ENCODE measurements around the gene ECT2L. TPM values are rescaled to one million over a fixed set of nuclear protein-coding genes. Genes with fewer than 3 reads are reported as not detected.

The ECT2L gene
- polyA plus RNA-seq, 3 donors = not detected

DNA sequence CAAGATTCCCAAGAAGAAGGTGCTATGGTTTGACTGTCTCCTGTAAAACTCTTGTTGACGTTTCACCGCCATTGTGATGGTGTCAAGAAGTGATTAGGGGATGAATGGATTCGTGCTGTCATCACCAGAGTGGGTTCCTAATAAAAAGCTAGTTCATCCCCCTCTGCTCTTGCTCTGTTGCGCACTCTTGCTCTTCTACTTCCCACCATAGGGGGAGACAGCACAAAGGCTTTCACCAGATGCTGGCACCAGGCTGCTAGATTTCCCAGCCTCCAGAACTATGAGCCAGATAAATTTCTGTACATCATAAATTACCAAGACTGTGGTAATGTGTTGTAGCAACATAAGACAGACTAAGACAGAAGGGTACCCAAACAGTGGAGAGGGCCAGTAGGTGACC is 43.9 kb upstream of the ECT2L start:
- Mint-ChIP-seq H3K27ac (no peak overlapping the region), H3K9me3 (peaks cover 0 to 3% (median 0%) of the 10 kb centered on the region in 7 donors), H3K4me3 (no peak overlapping the region), H3K4me1 (no peaks in the 10 kb centered on the region), H3K27me3 (ENCODE audit: low read depth in 3 of 3) (peaks cover 1 to 4% (median 4%) of the 10 kb centered on the region in 3 donors), H3K36me3 (no peaks in the 10 kb centered on the region)
- no peaks in the 10 kb centered on the region for H3K79me2 ChIP-seq (ENCODE audit: insufficient read depth, low read length)
- intact Hi-C loops (cut with micrococcal nuclease) = no loop called here
- H4K20me1 ChIP-seq (ENCODE audit: insufficient read depth, low read length) = no peaks in the 10 kb centered on the region
- H3K4me1 ChIP-seq (ENCODE audit: control insufficient read depth in 1 of 2, insufficient read depth in 2 of 2, low read length in 2 of 2) = no peaks in the 10 kb centered on the region
- no peak overlapping the region for H3K27ac ChIP-seq (ENCODE audit: low read depth in 1 of 2, low read length in 2 of 2)
- H3K4me2 ChIP-seq (replicated peaks; ENCODE audit: extremely low read depth, low read length, poor library complexity, severe bottlenecking) = no peak overlapping the region
- no peaks in the 10 kb centered on the region for H3K27me3 ChIP-seq (ENCODE audit: control insufficient read depth in 2 of 2, insufficient read depth in 2 of 2, low read length in 2 of 2)
- no peaks in the 10 kb centered on the region for H3K9me3 ChIP-seq (replicated peaks in 1 of 2; ENCODE audit: control insufficient read depth in 1 of 2, insufficient read depth in 1 of 2, low read length in 2 of 2)
- H3K36me3 ChIP-seq (replicated peaks in 1 of 2; ENCODE audit: control insufficient read depth in 1 of 2, insufficient read depth in 2 of 2, low read length in 2 of 2) = no peaks in the 10 kb centered on the region
- H2AFZ ChIP-seq (ENCODE audit: insufficient read depth, low read depth, low read length, poor library complexity, severe bottlenecking) = no peak overlapping the region
- no peak overlapping the region for H3K4me3 ChIP-seq (replicated peaks in 1 of 3; ENCODE audit: low read depth in 2 of 3, low read length in 3 of 3)
- no peak overlapping the region for H3K9ac ChIP-seq (ENCODE audit: insufficient read depth, low read length, poor library complexity, severe bottlenecking)
- no peak for DNase-seq
- TF ChIP-seq, protein P1, sequence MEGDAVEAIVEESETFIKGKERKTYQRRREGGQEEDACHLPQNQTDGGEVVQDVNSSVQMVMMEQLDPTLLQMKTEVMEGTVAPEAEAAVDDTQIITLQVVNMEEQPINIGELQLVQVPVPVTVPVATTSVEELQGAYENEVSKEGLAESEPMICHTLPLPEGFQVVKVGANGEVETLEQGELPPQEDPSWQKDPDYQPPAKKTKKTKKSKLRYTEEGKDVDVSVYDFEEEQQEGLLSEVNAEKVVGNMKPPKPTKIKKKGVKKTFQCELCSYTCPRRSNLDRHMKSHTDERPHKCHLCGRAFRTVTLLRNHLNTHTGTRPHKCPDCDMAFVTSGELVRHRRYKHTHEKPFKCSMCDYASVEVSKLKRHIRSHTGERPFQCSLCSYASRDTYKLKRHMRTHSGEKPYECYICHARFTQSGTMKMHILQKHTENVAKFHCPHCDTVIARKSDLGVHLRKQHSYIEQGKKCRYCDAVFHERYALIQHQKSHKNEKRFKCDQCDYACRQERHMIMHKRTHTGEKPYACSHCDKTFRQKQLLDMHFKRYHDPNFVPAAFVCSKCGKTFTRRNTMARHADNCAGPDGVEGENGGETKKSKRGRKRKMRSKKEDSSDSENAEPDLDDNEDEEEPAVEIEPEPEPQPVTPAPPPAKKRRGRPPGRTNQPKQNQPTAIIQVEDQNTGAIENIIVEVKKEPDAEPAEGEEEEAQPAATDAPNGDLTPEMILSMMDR (IDR thresholded peaks at IDR 0.05) = no peak
- WGBS (ENCODE audit: insufficient coverage) = no CpG with 5 or more reads among the region's 4 CpGs

- TF ChIP-seq, protein P1 (IDR thresholded peaks at IDR 0.05) = no peak
Observed at GRCh38 chr6:138757136-138757535, 38.8 kb upstream of the ECT2L start.

More at GRCh38 chr6:138757136-138757535, 38.8 kb upstream of the ECT2L start:
- Histone ChIP-seq H3K79me2 (ENCODE audit: insufficient read depth, low read length) (no peaks in the 10 kb centered on the region), H4K20me1 (ENCODE audit: insufficient read depth, low read length) (no peaks in the 10 kb centered on the region), H3K9ac (ENCODE audit: insufficient read depth, low read length, poor library complexity, severe bottlenecking) (no peak overlapping the region), H3K27me3 (ENCODE audit: control insufficient read depth in 2 of 2, insufficient read depth in 2 of 2, low read length in 2 of 2) (no peaks in the 10 kb centered on the region), H3K36me3 (replicated peaks in 1 of 2; ENCODE audit: control insufficient read depth in 1 of 2, insufficient read depth in 2 of 2, low read length in 2 of 2) (no peaks in the 10 kb centered on the region), H3K27ac (ENCODE audit: low read depth in 1 of 2, low read length in 2 of 2) (no peak overlapping the region), H3K4me3 (replicated peaks in 1 of 3; ENCODE audit: low read depth in 2 of 3, low read length in 3 of 3) (no peak overlapping the region), H3K4me2 (replicated peaks; ENCODE audit: extremely low read depth, low read length, poor library complexity, severe bottlenecking) (no peak overlapping the region), H2AFZ (ENCODE audit: insufficient read depth, low read depth, low read length, poor library complexity, severe bottlenecking) (no peak overlapping the region), H3K4me1 (ENCODE audit: control insufficient read depth in 1 of 2, insufficient read depth in 2 of 2, low read length in 2 of 2) (no peaks in the 10 kb centered on the region), H3K9me3 (replicated peaks in 1 of 2; ENCODE audit: control insufficient read depth in 1 of 2, insufficient read depth in 1 of 2, low read length in 2 of 2) (no peaks in the 10 kb centered on the region)
- DNase-seq = no peak
- peaks cover 0 to 3% (median 2%) of the 10 kb centered on the region in 3 donors for H3K27me3 Mint-ChIP-seq (ENCODE audit: low read depth in 3 of 3)
- H3K36me3 Mint-ChIP-seq = no peaks in the 10 kb centered on the region
- H3K4me3 Mint-ChIP-seq = no peak overlapping the region
- H3K27ac Mint-ChIP-seq = no peak overlapping the region
- no CpG with 5 or more reads among the region's 4 CpGs for WGBS (ENCODE audit: insufficient coverage)
- no peaks in the 10 kb centered on the region for H3K4me1 Mint-ChIP-seq
- intact Hi-C loops (cut with micrococcal nuclease) = no loop called here
- H3K9me3 Mint-ChIP-seq = no peaks in the 10 kb centered on the region
